ENCODE measurements around the gene STOML1. TPM values are rescaled to one million over a fixed set of nuclear protein-coding genes. Genes with fewer than 3 reads are reported as not detected.

Gene STOML1
- total and polyA plus RNA-seq, 2 experiments from 2014 or later = 14.2 to 21.0 TPM

- Histone ChIP-seq H3K27ac (peak overlapping the region; percentile 82), H3K36me3 (replicated peaks; ENCODE audit: insufficient read depth, low read depth) (no peaks in the 10 kb centered on the region), H2AFZ (no peak overlapping the region), H4K20me1 (ENCODE audit: insufficient read depth, poor library complexity, severe bottlenecking) (no peaks in the 10 kb centered on the region), H3K4me1 (ENCODE audit: insufficient read depth) (no peaks in the 10 kb centered on the region), H3K27me3 (no peaks in the 10 kb centered on the region), H3K4me3 (no peak overlapping the region), H3K9me2 (replicated peaks; ENCODE audit: insufficient read depth) (no peaks in the 10 kb centered on the region), H3K4me2 (no peak overlapping the region), H3K9me3 (ENCODE audit: low read depth) (no peaks in the 10 kb centered on the region), H3K79me2 (no peaks in the 10 kb centered on the region)
- DNase-seq (ENCODE audit: low spot score) = no peak
- TF ChIP-seq EZH2 (IDR thresholded peaks at IDR 0.05; ENCODE audit: borderline replicate concordance) (no peak), EZH2phosphoT487 (IDR thresholded peaks at IDR 0.05; ENCODE audit: low read depth, severe bottlenecking, unreplicated experiment) (no peak)
- TF ChIP-seq, protein P1, sequence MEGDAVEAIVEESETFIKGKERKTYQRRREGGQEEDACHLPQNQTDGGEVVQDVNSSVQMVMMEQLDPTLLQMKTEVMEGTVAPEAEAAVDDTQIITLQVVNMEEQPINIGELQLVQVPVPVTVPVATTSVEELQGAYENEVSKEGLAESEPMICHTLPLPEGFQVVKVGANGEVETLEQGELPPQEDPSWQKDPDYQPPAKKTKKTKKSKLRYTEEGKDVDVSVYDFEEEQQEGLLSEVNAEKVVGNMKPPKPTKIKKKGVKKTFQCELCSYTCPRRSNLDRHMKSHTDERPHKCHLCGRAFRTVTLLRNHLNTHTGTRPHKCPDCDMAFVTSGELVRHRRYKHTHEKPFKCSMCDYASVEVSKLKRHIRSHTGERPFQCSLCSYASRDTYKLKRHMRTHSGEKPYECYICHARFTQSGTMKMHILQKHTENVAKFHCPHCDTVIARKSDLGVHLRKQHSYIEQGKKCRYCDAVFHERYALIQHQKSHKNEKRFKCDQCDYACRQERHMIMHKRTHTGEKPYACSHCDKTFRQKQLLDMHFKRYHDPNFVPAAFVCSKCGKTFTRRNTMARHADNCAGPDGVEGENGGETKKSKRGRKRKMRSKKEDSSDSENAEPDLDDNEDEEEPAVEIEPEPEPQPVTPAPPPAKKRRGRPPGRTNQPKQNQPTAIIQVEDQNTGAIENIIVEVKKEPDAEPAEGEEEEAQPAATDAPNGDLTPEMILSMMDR (IDR thresholded peaks at IDR 0.05; ENCODE audit: poor library complexity) = no peak
- 70% methylated on average over 5 of the region's 5 CpGs for WGBS (ENCODE audit: low lambda C conversion rate, missing lambda C conversion rate)
These were observed 47.5 kb upstream of the STOML1 start for GRCh38 chr15:74039656-74040010.

DNA sequence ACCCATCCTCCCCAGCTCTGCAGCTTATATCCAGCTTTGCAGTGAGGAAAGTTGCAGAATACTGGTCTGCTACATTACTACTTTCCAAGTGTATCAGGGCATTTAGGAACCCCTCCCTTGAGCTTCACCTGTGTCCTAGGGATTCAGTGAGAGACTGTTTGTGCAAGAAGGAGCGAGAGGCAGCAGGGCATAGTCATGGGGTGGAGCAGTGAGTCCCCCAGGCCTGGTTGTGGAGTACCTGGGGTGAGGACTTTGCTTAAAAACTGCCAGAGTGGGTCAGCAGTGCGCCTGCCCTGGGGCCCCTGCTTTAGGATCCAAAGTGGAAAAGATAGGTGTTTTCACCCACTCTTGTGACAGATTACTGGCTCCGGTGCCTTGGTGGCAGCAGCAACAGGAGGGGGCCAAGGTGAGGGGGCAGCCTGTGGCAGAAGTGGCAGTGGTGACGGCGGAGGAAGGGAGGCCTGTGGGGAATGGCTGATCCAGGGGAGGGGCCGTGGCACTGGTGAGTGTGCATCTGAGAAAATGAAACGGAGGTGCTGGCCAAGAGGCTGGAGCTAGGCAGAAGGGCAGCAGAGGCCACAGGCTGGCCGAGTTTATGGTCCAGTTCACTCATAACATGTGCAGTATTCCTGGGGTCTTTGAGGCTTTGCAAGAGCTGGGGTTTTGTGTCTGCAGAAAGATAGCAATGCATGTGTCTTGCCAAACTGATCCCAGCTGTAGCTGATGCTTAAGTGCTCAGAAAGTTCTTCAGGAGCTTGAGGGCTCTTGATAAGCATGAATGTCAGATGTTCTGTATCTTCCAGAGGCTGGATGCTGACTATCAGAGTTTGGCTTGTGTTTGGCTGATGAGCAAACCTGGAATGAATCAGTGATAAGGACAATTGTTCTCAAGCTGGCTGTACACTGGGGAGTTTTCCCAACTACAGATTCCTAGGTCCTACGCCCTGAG lies 46.9 kb upstream of the STOML1 start:
- H3K9me3 ChIP-seq (ENCODE audit: low read depth) = no peaks in the 10 kb centered on the region
- no peak overlapping the region for H3K4me2 ChIP-seq
- H2AFZ ChIP-seq = no peak overlapping the region
- no peak for DNase-seq (ENCODE audit: low spot score)
- no peaks in the 10 kb centered on the region for H3K79me2 ChIP-seq
- 78% methylated on average over 9 of the region's 9 CpGs for WGBS (ENCODE audit: low lambda C conversion rate, missing lambda C conversion rate)
- H3K4me1 ChIP-seq (ENCODE audit: insufficient read depth) = no peaks in the 10 kb centered on the region
- no peaks in the 10 kb centered on the region for H4K20me1 ChIP-seq (ENCODE audit: insufficient read depth, poor library complexity, severe bottlenecking)
- peak overlapping the region; percentile 82 for H3K27ac ChIP-seq
- no peak overlapping the region for H3K4me3 ChIP-seq
- H3K36me3 ChIP-seq (replicated peaks; ENCODE audit: insufficient read depth, low read depth) = no peaks in the 10 kb centered on the region
- no peaks in the 10 kb centered on the region for H3K27me3 ChIP-seq
- TF ChIP-seq EZH2 (IDR thresholded peaks at IDR 0.05; ENCODE audit: borderline replicate concordance) (no peak), EZH2phosphoT487 (IDR thresholded peaks at IDR 0.05; ENCODE audit: low read depth, severe bottlenecking, unreplicated experiment) (no peak)
- TF ChIP-seq, protein P1 (IDR thresholded peaks at IDR 0.05; ENCODE audit: poor library complexity) = no peak
- H3K9me2 ChIP-seq (replicated peaks; ENCODE audit: insufficient read depth) = no peaks in the 10 kb centered on the region

GRCh38 chr15:74037171-74038117 lies 45.3 kb upstream of the STOML1 start:
- Histone ChIP-seq H3K27me3 (no peaks in the 10 kb centered on the region), H3K27ac (no peak overlapping the region), H3K79me2 (no peaks in the 10 kb centered on the region), H2AFZ (no peak overlapping the region), H3K4me3 (no peak overlapping the region), H3K9me3 (ENCODE audit: low read depth) (no peaks in the 10 kb centered on the region), H3K36me3 (replicated peaks; ENCODE audit: insufficient read depth, low read depth) (no peaks in the 10 kb centered on the region), H3K4me1 (ENCODE audit: insufficient read depth) (no peaks in the 10 kb centered on the region), H3K4me2 (no peak overlapping the region), H4K20me1 (ENCODE audit: insufficient read depth, poor library complexity, severe bottlenecking) (no peaks in the 10 kb centered on the region), H3K9me2 (replicated peaks; ENCODE audit: insufficient read depth) (no peaks in the 10 kb centered on the region)
- TF ChIP-seq, protein P1 (IDR thresholded peaks at IDR 0.05; ENCODE audit: poor library complexity) = no peak
- TF ChIP-seq EZH2phosphoT487 (IDR thresholded peaks at IDR 0.05; ENCODE audit: low read depth, severe bottlenecking, unreplicated experiment) = no peak
- no peak for TF ChIP-seq EZH2 (IDR thresholded peaks at IDR 0.05; ENCODE audit: borderline replicate concordance)
- DNase-seq (ENCODE audit: low spot score) = no peak
- WGBS (ENCODE audit: low lambda C conversion rate, missing lambda C conversion rate) = 88% methylated on average over 21 of the region's 21 CpGs
